Activated T-helper 2 cell treated with anti-CD3 and anti-CD28 coated beads, Interferon-gamma antibody, Interleukin-2, Interleukin-4, amounts not matched to agents 10 μg/mL and 5 μg/mL and 100 μg/mL, durations not matched to agents 14 hours and 24 hours and 36 hours (primary cell): ENCODE data around the gene ROBO1. TPM values are rescaled to one million over a fixed set of nuclear protein-coding genes. Genes with fewer than 3 reads are reported as not detected.
"Not testable (repeated sequence)": the region's sequence is repeated elsewhere in the genome, so short reads cannot be mapped to it uniquely, and the experiment has no call there.

Source experiments
- DNase-seq: peaks from one replicate; pipeline ENCODE4 v3.0.0; 2021; ENCODE audit warnings: low spot score
- H3K27ac Mint-ChIP-seq: one replicate; pipeline ENCODE4 v1.8.0; 2021; ENCODE audit warnings: mixed read lengths
- H3K27me3 Mint-ChIP-seq: one replicate; pipeline ENCODE4 v1.8.0; 2021; ENCODE audit warnings: low read depth, mixed read lengths
- H3K36me3 Mint-ChIP-seq: one replicate; pipeline ENCODE4 v1.8.0; 2021; ENCODE audit warnings: low read depth, mixed read lengths
- H3K4me1 Mint-ChIP-seq: one replicate; pipeline ENCODE4 v1.8.0; 2021; ENCODE audit warnings: low read depth, mixed read lengths
- H3K4me3 Mint-ChIP-seq: one replicate; pipeline ENCODE4 v1.8.0; 2021; ENCODE audit warnings: low read depth, mild to moderate bottlenecking, moderate library complexity, mixed read lengths
- H3K9me3 Mint-ChIP-seq: one replicate; pipeline ENCODE4 v1.8.0; 2021; ENCODE audit warnings: mixed read lengths
- intact Hi-C: fragments of 100-400 bp; cut with micrococcal nuclease; formaldehyde crosslinking; loops from one replicate; pipeline ENCODE4 v1.15.1; 2023
- total RNA-seq: library from RNA; stranded (reverse); gene quantifications from 2 replicates; pipeline ENCODE4 v1.2.3, GENCODE V29; 2022

Gene ROBO1
- total RNA-seq, 1 donor from 2014 or later = not detected

- H3K4me3 Mint-ChIP-seq = no peak overlapping the region
- no peak overlapping the region for H3K27ac Mint-ChIP-seq
- H3K9me3 Mint-ChIP-seq = peaks cover 15% of the 10 kb centered on the region
- no peaks in the 10 kb centered on the region for H3K4me1 Mint-ChIP-seq
- no peak for DNase-seq
- intact Hi-C loops = no loop called here
- H3K36me3 Mint-ChIP-seq = no peaks in the 10 kb centered on the region
- no peaks in the 10 kb centered on the region for H3K27me3 Mint-ChIP-seq
Measured at GRCh38 chr3:79337798-79338197, 430.0 kb downstream of the ROBO1 start.

DNA sequence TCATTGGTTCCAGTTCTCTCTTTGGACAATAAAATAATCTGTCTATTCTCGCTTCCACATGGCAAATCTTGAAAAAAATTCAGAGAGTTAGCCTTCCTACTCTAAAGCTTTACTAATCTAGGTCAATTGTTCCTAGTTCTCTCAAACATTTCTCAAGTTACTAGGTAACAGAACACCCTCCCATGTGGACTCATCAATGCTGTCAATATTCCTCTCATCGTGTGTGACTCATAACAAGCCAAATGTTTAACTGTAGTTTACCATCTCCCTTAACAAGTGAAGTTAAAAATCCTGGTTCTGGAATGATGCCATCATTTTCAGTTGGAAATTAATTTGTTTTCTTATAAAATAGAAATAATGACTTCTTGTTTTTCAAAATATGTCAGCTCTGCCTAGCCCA, 438.6 kb downstream of the ROBO1 start:
- Mint-ChIP-seq H3K9me3 (peaks cover 15% of the 10 kb centered on the region), H3K4me3 (no peak overlapping the region), H3K27me3 (no peaks in the 10 kb centered on the region), H3K4me1 (no peaks in the 10 kb centered on the region), H3K27ac (no peak overlapping the region), H3K36me3 (no peaks in the 10 kb centered on the region)
- intact Hi-C loops = no loop called here
- DNase-seq = no peak

DNA sequence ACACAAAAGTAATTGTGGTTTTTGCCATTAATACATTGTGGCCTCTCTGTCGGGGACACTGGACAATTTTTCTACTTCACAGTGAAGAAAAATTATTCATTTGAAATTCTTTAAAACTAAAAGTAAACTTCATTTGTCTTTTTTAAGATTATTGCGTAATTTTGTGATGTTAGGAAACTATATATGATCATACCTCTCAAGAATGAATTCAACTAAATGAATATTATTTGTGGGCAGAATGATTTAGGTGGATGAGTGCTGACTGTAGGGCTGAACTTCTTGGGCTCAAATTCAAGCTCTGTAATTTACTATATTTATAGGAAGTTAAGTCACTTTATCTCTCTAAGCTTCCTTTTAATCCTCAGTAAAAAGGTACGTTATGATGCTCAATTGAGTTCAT, 441.2 kb downstream of the ROBO1 start:
- Mint-ChIP-seq H3K27ac (no peak overlapping the region), H3K36me3 (no peaks in the 10 kb centered on the region), H3K9me3 (peaks cover 6% of the 10 kb centered on the region), H3K4me1 (no peaks in the 10 kb centered on the region), H3K4me3 (no peak overlapping the region), H3K27me3 (no peaks in the 10 kb centered on the region)
- DNase-seq = no peak
- intact Hi-C loops = no loop called here

DNA sequence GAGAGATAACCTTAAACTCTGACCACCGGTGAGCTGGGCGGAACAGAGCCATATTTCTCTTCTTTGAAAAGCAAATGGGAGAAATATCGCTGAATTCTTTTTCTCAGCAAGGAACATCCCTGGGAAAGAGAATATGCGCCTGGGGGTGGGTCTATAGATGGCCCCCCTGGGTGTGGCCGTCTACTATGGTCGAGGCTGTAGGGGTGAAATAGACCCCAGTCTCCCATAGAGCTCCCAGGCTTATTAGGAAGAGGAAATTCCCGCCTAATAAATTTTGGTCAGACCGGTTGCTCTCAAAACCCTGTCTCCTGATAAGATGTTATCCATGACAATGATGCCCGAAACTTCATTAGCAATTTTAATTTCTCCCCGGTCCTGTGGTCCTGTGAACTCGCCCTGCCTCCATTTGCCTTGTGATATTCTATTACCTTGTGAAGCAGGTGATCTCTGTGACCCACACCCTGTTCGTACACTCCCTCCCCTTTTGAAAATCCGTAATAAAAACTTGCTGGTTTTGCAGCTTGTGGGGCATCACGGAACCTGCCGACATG, 441.9 kb downstream of the ROBO1 start:
- H3K9me3 Mint-ChIP-seq, H3K36me3 Mint-ChIP-seq, H3K4me3 Mint-ChIP-seq, H3K27me3 Mint-ChIP-seq, H3K27ac Mint-ChIP-seq, H3K4me1 Mint-ChIP-seq, DNase-seq, intact Hi-C loops: not testable (repeated sequence)

GRCh38 chr3:79317551-79318518, 450.0 kb downstream of the ROBO1 start:
- H3K4me3 Mint-ChIP-seq = no peak overlapping the region
- intact Hi-C loops = no loop called here

GRCh38 chr3:79314962-79315361, 452.8 kb downstream of the ROBO1 start:
- H3K4me1 Mint-ChIP-seq = no peaks in the 10 kb centered on the region
- no peak for DNase-seq
- peaks cover 20% of the 10 kb centered on the region for H3K9me3 Mint-ChIP-seq
- no peaks in the 10 kb centered on the region for H3K36me3 Mint-ChIP-seq
- intact Hi-C loops = no loop called here
- no peak overlapping the region for H3K4me3 Mint-ChIP-seq
- H3K27me3 Mint-ChIP-seq = no peaks in the 10 kb centered on the region
- H3K27ac Mint-ChIP-seq = no peak overlapping the region

More at GRCh38 chr3:79317551-79318518, 450.0 kb downstream of the ROBO1 start:
- no peaks in the 10 kb centered on the region for H3K4me1 Mint-ChIP-seq
- peaks cover 34% of the 10 kb centered on the region for H3K9me3 Mint-ChIP-seq
- DNase-seq = no peak
- H3K27me3 Mint-ChIP-seq = no peaks in the 10 kb centered on the region
- H3K36me3 Mint-ChIP-seq = no peaks in the 10 kb centered on the region
- H3K27ac Mint-ChIP-seq = no peak overlapping the region

DNA sequence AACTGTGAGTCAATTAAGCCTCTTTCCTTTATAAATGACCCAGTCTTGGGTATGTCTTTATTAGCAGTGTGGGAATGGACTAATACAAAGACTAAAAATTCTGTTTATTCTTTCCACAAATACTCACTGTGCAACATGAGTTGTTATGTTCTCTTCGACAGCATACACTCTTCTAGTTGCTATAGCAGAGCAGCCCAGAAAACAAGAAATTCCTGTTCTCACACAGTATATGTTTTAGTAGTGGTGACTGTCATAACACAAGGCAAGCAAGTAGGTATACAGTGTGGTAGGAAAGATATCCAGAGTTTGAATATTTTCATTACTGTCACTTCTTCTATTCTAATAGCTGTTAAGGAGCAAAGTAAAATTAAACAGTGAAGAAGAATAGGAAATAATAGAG, 453.3 kb downstream of the ROBO1 start:
- no peak overlapping the region for H3K27ac Mint-ChIP-seq
- peaks cover 20% of the 10 kb centered on the region for H3K9me3 Mint-ChIP-seq
- no peaks in the 10 kb centered on the region for H3K27me3 Mint-ChIP-seq
- DNase-seq = no peak
- no peaks in the 10 kb centered on the region for H3K4me1 Mint-ChIP-seq
- H3K36me3 Mint-ChIP-seq = no peaks in the 10 kb centered on the region
- no peak overlapping the region for H3K4me3 Mint-ChIP-seq
- intact Hi-C loops = no loop called here

DNA sequence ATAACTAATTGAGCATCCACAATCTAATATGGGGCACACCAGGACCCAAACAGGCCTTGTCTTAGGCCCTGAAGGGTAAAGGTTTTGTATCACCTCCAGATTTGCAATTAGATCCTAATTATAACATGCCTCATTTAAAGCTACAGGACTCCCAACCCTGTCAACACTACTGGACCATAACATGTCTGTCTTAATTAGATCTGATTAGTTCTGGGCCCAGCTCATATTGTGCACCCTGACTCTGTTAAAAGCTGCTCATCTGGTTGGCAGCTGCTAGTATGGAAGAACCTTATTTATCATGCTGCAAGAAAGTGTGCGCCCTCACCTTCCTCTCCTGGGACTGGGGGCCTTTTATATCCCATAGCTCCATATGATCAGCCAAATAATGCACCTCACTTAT, 457.8 kb downstream of the ROBO1 start:
- no peak overlapping the region for H3K27ac Mint-ChIP-seq
- no peaks in the 10 kb centered on the region for H3K36me3 Mint-ChIP-seq
- no peak for DNase-seq
- H3K9me3 Mint-ChIP-seq = peaks cover 7% of the 10 kb centered on the region
- intact Hi-C loops = no loop called here
- H3K4me1 Mint-ChIP-seq = no peaks in the 10 kb centered on the region
- no peak overlapping the region for H3K4me3 Mint-ChIP-seq
- no peaks in the 10 kb centered on the region for H3K27me3 Mint-ChIP-seq

- intact Hi-C loops = no loop called here
- no peak overlapping the region for H3K27ac Mint-ChIP-seq
- H3K36me3 Mint-ChIP-seq = no peaks in the 10 kb centered on the region
- no peak for DNase-seq
- H3K9me3 Mint-ChIP-seq = peaks cover 8% of the 10 kb centered on the region
- no peak overlapping the region for H3K4me3 Mint-ChIP-seq
- no peaks in the 10 kb centered on the region for H3K4me1 Mint-ChIP-seq
- H3K27me3 Mint-ChIP-seq = no peaks in the 10 kb centered on the region
Measured at GRCh38 chr3:79306934-79307570, 460.7 kb downstream of the ROBO1 start.

GRCh38 chr3:79299949-79300635, 467.7 kb downstream of the ROBO1 start:
- H3K4me1 Mint-ChIP-seq, intact Hi-C loops, H3K27ac Mint-ChIP-seq, H3K27me3 Mint-ChIP-seq, H3K4me3 Mint-ChIP-seq, DNase-seq, H3K36me3 Mint-ChIP-seq: not testable (repeated sequence)
- H3K9me3 Mint-ChIP-seq = peaks cover 26% of the 10 kb centered on the region

- Mint-ChIP-seq H3K27ac (no peak overlapping the region), H3K4me1 (no peaks in the 10 kb centered on the region), H3K9me3 (peaks cover 34% of the 10 kb centered on the region), H3K27me3 (no peaks in the 10 kb centered on the region), H3K36me3 (no peaks in the 10 kb centered on the region), H3K4me3 (no peak overlapping the region)
- intact Hi-C loops = no loop called here
- no peak for DNase-seq
Measured at GRCh38 chr3:79297245-79297960, 470.4 kb downstream of the ROBO1 start.

- H3K27ac Mint-ChIP-seq = no peak overlapping the region
- H3K9me3 Mint-ChIP-seq = peaks cover 19% of the 10 kb centered on the region
- H3K36me3 Mint-ChIP-seq = no peaks in the 10 kb centered on the region
- H3K27me3 Mint-ChIP-seq = no peaks in the 10 kb centered on the region
- H3K4me3 Mint-ChIP-seq = no peak overlapping the region
- no peaks in the 10 kb centered on the region for H3K4me1 Mint-ChIP-seq
- intact Hi-C loops = no loop called here
- DNase-seq = no peak
Measured at GRCh38 chr3:79286882-79287281, 480.9 kb downstream of the ROBO1 start.
